HepG2 (cell line): Measurements from ENCODE around the gene LAMB4. TPM values are rescaled to one million over a fixed set of nuclear protein-coding genes. Genes with fewer than 3 reads are reported as not detected.

Experiments used
- ATF6 ChIP-seq: sonication (generic); formaldehyde crosslinking; conservative IDR thresholded peaks from 2 replicates; pipeline ENCODE4 v1.4.0; 2020; ENCODE audit warnings: missing genetic modification reagents
- ELF1 ChIP-seq: sonication (generic); formaldehyde crosslinking; IDR thresholded peaks from 2 replicates; pipeline ENCODE4 v1.4.0; 2020; ENCODE audit warnings: missing genetic modification reagents
- HMG20B ChIP-seq: conservative IDR thresholded peaks from 2 replicates; pipeline ENCODE4 v1.6.1; 2016; ENCODE audit warnings: missing genetic modification reagents, missing compliant biosample characterization
- KIAA2018 ChIP-seq: sonication (generic); formaldehyde crosslinking; IDR thresholded peaks from 2 replicates; pipeline ENCODE4 v1.5.0; 2020; ENCODE audit warnings: mild to moderate bottlenecking, missing genetic modification reagents, borderline replicate concordance
- LCORL ChIP-seq, 2 experiments: fragments of 450-650 bp in 1 of 2; sonication (generic) in 1 of 2; formaldehyde crosslinking in 1 of 2; IDR thresholded peaks; 2 replicates each; pipeline versions ENCODE4 v1.5.0 to v1.6.1; 2017 to 2020; ENCODE audit warnings: antibody characterized with exemption in 1 of 2, missing genetic modification reagents in 1 of 2
- MTA3 ChIP-seq: sonication (generic); formaldehyde crosslinking; IDR thresholded peaks from 2 replicates; pipeline ENCODE4 v1.4.0; 2020; ENCODE audit warnings: missing genetic modification reagents
- ZNF296 ChIP-seq: sonication (generic); formaldehyde crosslinking; conservative IDR thresholded peaks from 2 replicates; pipeline ENCODE4 v1.5.0; 2020; ENCODE audit warnings: mild to moderate bottlenecking, missing genetic modification reagents
- ZNF335 ChIP-seq: sonication (generic); formaldehyde crosslinking; IDR thresholded peaks from 2 replicates; pipeline ENCODE4 v1.4.0; 2020; ENCODE audit warnings: missing genetic modification reagents
- polyA plus RNA-seq, 8 experiments: library from polyadenylated mRNA; depleted of rRNA in 3 of 8; stranded (reverse) in 7 of 8; unstranded in 1 of 8; fragments of >200 nt; fragmentation: Illumina TruSeq in 4 of 8; extraction: Trizol in 4 of 8; gene quantifications; 2 replicates each; pipeline versions ENCODE4 v1.2.1 to v1.2.3, GENCODE V29; 2011 to 2016; ENCODE audit warnings: low read depth in 4 of 8, missing spikeins in 1 of 8, mixed read lengths in 1 of 8; ENCODE audit not compliant: insufficient read depth in 1 of 8
- total RNA-seq, 5 experiments: library from RNA; depleted of rRNA; stranded (reverse); fragments of >200 nt; fragmentation: Illumina TruSeq; extraction: Trizol; gene quantifications; 2 replicates each; pipeline ENCODE4 v1.2.3, GENCODE V29; 2016; ENCODE audit warnings: low read depth in 1 of 5

Gene LAMB4
- total and polyA plus RNA-seq, 2 of the 13 experiments (the other 11 are each of a cell fraction or from before 2014, with no cell fraction given), result 0.05 TPM; not detected in 1

DNA sequence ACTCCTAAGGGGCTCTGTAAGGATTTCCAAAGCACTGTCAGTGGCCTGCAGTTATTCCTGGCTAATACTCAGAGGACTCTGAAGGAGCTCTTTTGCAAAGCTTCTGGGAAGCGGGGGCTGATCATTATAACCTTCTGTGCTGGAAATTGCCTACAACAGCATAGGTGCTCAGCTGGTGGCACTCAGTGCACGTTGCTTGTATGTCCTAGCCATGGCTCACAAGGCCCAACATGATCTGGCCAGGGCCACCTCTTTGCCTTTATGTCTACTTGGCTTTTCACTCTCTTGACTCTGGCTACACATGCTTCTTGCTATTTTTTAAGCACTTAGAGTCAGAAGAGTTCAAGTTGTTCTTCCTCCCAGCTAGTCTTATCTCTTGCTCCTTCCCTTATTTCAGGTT lies 17.5 kb downstream of the LAMB4 start (continued):
- no peak for TF ChIP-seq MTA3 (CRISPR knock-in tag)
- TF ChIP-seq HMG20B (CRISPR knock-in tag), result no peak
- TF ChIP-seq ATF6, result no peak
- no peak for TF ChIP-seq KIAA2018 (CRISPR knock-in tag)
- no peak for TF ChIP-seq LCORL (IDR thresholded peaks at IDR 0.05)
- TF ChIP-seq LCORL (CRISPR knock-in tag; IDR thresholded peaks at IDR 0.05), result no peak
- TF ChIP-seq ZNF296 (CRISPR knock-in tag), result no peak
- no peak for TF ChIP-seq ZNF335 (CRISPR knock-in tag)
- TF ChIP-seq ELF1 (CRISPR knock-in tag), result no peak
